H9 (cell line): ENCODE results near the gene DNM2. TPM values are rescaled to one million over a fixed set of nuclear protein-coding genes. Genes with fewer than 3 reads are reported as not detected.

Source experiments
- DNase-seq: peaks from one replicate; pipeline ENCODE4 v3.0.0-alpha.2; 2017
- H2AFZ ChIP-seq: one replicate; pipeline ENCODE4 v1.6.1; 2013; ENCODE audit warnings: mild to moderate bottlenecking, low read length, control low read depth, moderate library complexity
- H2AK5ac ChIP-seq: 2 replicates; pipeline ENCODE4 v1.6.1; 2013; ENCODE audit warnings: low read length, control low read depth, mixed read lengths; ENCODE audit not compliant: insufficient read length
- H2BK120ac ChIP-seq: one replicate; pipeline ENCODE4 v1.6.1; 2013; ENCODE audit warnings: low read depth, mild to moderate bottlenecking, low read length, control low read depth, inconsistent platforms; ENCODE audit not compliant: poor library complexity, severe bottlenecking
- H2BK12ac ChIP-seq: 2 replicates; pipeline ENCODE4 v1.6.1; 2013; ENCODE audit warnings: low read length, control low read depth, mixed read lengths, low read depth; ENCODE audit not compliant: insufficient read length
- H2BK15ac ChIP-seq: 2 replicates; pipeline ENCODE4 v1.6.1; 2013; ENCODE audit warnings: low read depth, low read length, control low read depth
- H2BK20ac ChIP-seq: one replicate; pipeline ENCODE4 v1.6.1; 2013; ENCODE audit warnings: low read depth, mild to moderate bottlenecking, low read length, control low read depth, inconsistent platforms; ENCODE audit not compliant: poor library complexity, severe bottlenecking
- H2BK5ac ChIP-seq: 2 replicates; pipeline ENCODE4 v1.6.1; 2013; ENCODE audit warnings: low read length, control low read depth, mixed read lengths; ENCODE audit not compliant: insufficient read length
- H3K14ac ChIP-seq: 2 replicates; pipeline ENCODE4 v1.6.1; 2013; ENCODE audit warnings: low read length, control low read depth; ENCODE audit not compliant: insufficient read depth
- H3K18ac ChIP-seq: 2 replicates; pipeline ENCODE4 v1.6.1; 2013; ENCODE audit warnings: low read depth, mild to moderate bottlenecking, mixed read lengths, low read length, control low read depth; ENCODE audit not compliant: insufficient read length
- H3K23ac ChIP-seq: 2 replicates; pipeline ENCODE4 v1.6.1; 2013; ENCODE audit warnings: low read length, control low read depth, mixed read lengths, low read depth; ENCODE audit not compliant: insufficient read length
- H3K23me2 ChIP-seq: 2 replicates; pipeline ENCODE4 v1.6.1; 2013; ENCODE audit warnings: low read depth, mild to moderate bottlenecking, mixed read lengths, low read length, control low read depth; ENCODE audit not compliant: insufficient read length, poor library complexity, severe bottlenecking
- H3K27ac ChIP-seq: 2 replicates; pipeline ENCODE4 v1.5.1; 2013; ENCODE audit warnings: low read length, control low read depth, mixed read lengths, low read depth; ENCODE audit not compliant: insufficient read length
- H3K27me3 ChIP-seq: 2 replicates; pipeline ENCODE4 v1.6.1; 2013; ENCODE audit warnings: low read length, control low read depth, inconsistent platforms; ENCODE audit not compliant: insufficient read depth
- H3K4ac ChIP-seq: 2 replicates; pipeline ENCODE4 v1.6.1; 2013; ENCODE audit warnings: low read depth, mild to moderate bottlenecking, control low read depth, inconsistent platforms, low read length, moderate library complexity
- H3K4me1 ChIP-seq: 2 replicates; pipeline ENCODE4 v1.6.1; 2013; ENCODE audit warnings: low read length, control low read depth, inconsistent platforms; ENCODE audit not compliant: insufficient read depth
- H3K4me2 ChIP-seq: 2 replicates; pipeline ENCODE4 v1.6.1; 2013; ENCODE audit warnings: low read length, control low read depth, mixed read lengths; ENCODE audit not compliant: insufficient read length, insufficient read depth
- H3K56ac ChIP-seq: 2 replicates; pipeline ENCODE4 v1.6.1; 2013; ENCODE audit warnings: low read depth, mild to moderate bottlenecking, mixed read lengths, low read length, control low read depth; ENCODE audit not compliant: insufficient read length
- H3K79me1 ChIP-seq: 2 replicates; pipeline ENCODE4 v1.6.1; 2013; ENCODE audit warnings: low read depth, mild to moderate bottlenecking, moderate library complexity, low read length, control low read depth, inconsistent platforms; ENCODE audit not compliant: insufficient read depth, poor library complexity, severe bottlenecking
- H3K79me2 ChIP-seq: 2 replicates; pipeline ENCODE4 v1.6.1; 2013; ENCODE audit warnings: low read length, control low read depth, inconsistent platforms; ENCODE audit not compliant: insufficient read depth
- H3K9ac ChIP-seq: 2 replicates; pipeline ENCODE4 v1.6.1; 2013; ENCODE audit warnings: low read length, control low read depth, mixed read lengths; ENCODE audit not compliant: insufficient read length; ENCODE audit errors: extremely low read depth
- H3K9me3 ChIP-seq: one replicate; pipeline ENCODE4 v1.6.1; 2013; ENCODE audit warnings: low read depth, low read length, inconsistent platforms; ENCODE audit not compliant: control insufficient read depth
- H3T11ph ChIP-seq: one replicate; pipeline ENCODE4 v1.6.1; 2013; ENCODE audit warnings: mild to moderate bottlenecking, low read length, control low read depth, inconsistent platforms
- H4K20me1 ChIP-seq: one replicate; pipeline ENCODE4 v1.6.1; 2013; ENCODE audit not compliant: control insufficient read depth, insufficient read length, insufficient read depth
- H4K5ac ChIP-seq: 2 replicates; pipeline ENCODE4 v1.6.1; 2013; ENCODE audit warnings: low read depth, mild to moderate bottlenecking, mixed read lengths, low read length, control low read depth; ENCODE audit not compliant: insufficient read length
- H4K8ac ChIP-seq: replicated peaks from 2 replicates; pipeline ENCODE4 v1.6.1; 2013; ENCODE audit warnings: low read length, control low read depth, mixed read lengths, low read depth; ENCODE audit not compliant: insufficient read length
- H4K91ac ChIP-seq: 2 replicates; pipeline ENCODE4 v1.6.1; 2013; ENCODE audit warnings: low read depth, mild to moderate bottlenecking, moderate library complexity, mixed read lengths, low read length, control low read depth; ENCODE audit not compliant: insufficient read length
- H3K27ac Mint-ChIP-seq, 3 experiments: 2 replicates in 2 of 3; 3 replicates in 1 of 3; pipeline ENCODE4 v1.8.0; 2020 to 2021; ENCODE audit warnings: mixed read lengths in 3 of 3, mild to moderate bottlenecking in 1 of 3, moderate library complexity in 1 of 3
- H3K27me3 Mint-ChIP-seq: 2 replicates; pipeline ENCODE4 v1.8.0; 2021; ENCODE audit warnings: low read depth, mild to moderate bottlenecking, moderate library complexity, mixed read lengths
- H3K36me3 Mint-ChIP-seq, 3 experiments: 2 replicates in 2 of 3; 3 replicates in 1 of 3; pipeline ENCODE4 v1.8.0; 2020 to 2021; ENCODE audit warnings: low read depth in 3 of 3, mixed read lengths in 3 of 3; ENCODE audit not compliant: insufficient read depth in 1 of 3
- H3K4me1 Mint-ChIP-seq, 2 experiments: 2 replicates each; pipeline ENCODE4 v1.8.0; 2020; ENCODE audit warnings: mixed read lengths in 2 of 2
- H3K4me3 Mint-ChIP-seq, 2 experiments: 2 replicates in 1 of 2; 3 replicates in 1 of 2; pipeline ENCODE4 v1.8.0; 2020 to 2021; ENCODE audit warnings: mild to moderate bottlenecking in 2 of 2, mixed read lengths in 2 of 2, moderate library complexity in 1 of 2
- H3K9me3 Mint-ChIP-seq, 2 experiments: 2 replicates in 1 of 2; 3 replicates in 1 of 2; pipeline ENCODE4 v1.8.0; 2020; ENCODE audit warnings: mild to moderate bottlenecking in 2 of 2, mixed read lengths in 2 of 2, moderate library complexity in 1 of 2
- WGBS: extraction: QIAGEN DNeasy Blood & Tissue Kit; methylation state at CpG from one replicate; pipeline ENCODE4 v1.1.7; 2013; ENCODE audit warnings: missing lambda C conversion rate, low lambda C conversion rate, mixed read lengths; ENCODE audit not compliant: insufficient read length; ENCODE audit errors: extremely low coverage; 5-methylcytosine and 5-hydroxymethylcytosine counted together
- total RNA-seq: library from RNA; stranded (reverse); gene quantifications from 2 replicates; pipeline ENCODE4 v1.2.1, GENCODE V29; 2021
- TF ChIP-seq, protein P1 (sequence below): fragments of 200-600 bp; sonication (generic); conservative IDR thresholded peaks from 3 replicates; pipeline ENCODE4 v1.8.0; 2021; ENCODE audit warnings: antibody characterized with exemption, mild to moderate bottlenecking

The DNM2 gene
- total RNA-seq, 1 experiment from 2014 or later, result 152 TPM

DNA sequence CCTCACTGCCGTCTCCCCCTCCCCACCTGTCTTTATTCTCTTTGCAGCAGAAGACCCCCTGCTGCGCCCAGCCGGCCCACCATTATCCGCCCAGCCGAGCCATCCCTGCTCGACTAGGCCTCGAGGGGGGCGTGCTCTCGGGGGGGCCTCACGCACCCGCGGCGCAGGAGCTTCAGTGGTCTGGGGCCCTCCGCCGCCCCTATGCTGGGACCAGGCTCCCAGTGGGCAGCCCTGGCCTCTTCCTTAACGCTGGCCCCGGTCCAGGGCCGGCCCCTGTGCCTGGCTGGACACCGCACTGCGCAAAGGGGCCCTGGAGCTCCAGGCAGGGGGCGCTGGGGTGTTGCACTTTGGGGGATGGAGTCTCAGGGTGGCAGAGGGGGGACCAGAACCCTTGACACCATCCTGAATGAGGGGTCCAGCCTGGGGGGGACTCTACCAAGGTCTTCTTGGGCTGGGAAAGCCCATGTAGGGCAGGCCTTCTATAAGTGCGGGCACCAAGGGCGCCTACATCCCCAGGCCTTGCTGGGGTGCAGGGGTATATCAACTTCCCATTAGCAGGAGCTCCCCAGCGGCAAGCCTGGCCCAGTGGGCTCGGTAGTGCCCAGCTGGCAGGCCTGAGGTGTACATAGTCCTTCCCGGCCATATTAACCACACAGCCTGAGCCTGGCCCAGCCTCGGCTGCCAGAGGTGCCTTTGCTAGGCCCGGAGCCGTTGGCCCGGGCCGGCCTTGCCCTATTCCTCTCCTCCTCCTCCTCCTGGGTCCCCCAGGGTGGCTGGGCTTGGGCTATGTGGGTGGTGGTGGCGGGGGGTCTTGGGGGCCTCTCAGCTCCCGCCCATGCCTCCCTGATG, 113.3 kb downstream of the DNM2 start:
- H3K4ac ChIP-seq, result no peak overlapping the region
- no peak overlapping the region for H3K4me2 ChIP-seq
- H4K5ac ChIP-seq, result no peak overlapping the region
- DNase-seq, result no peak
- Mint-ChIP-seq H3K9me3 (peaks cover 0 to under 1% of the 10 kb centered on the region in 2 experiments; a peak in 2 of 5 replicates), H3K27me3 (peaks cover under 1% of the 10 kb centered on the region), H3K36me3 (peaks cover 6 to 28% (median 24%) of the 10 kb centered on the region in 3 experiments; a peak in 5 of 7 replicates), H3K4me1 (0 out of 4 replicates have a peak, but pooled peaks cover 0 to under 1% of the 10 kb centered on the region in 2 experiments), H3K4me3 (no peak overlapping the region), H3K27ac (no peak overlapping the region)
- H2AFZ ChIP-seq, result no peak overlapping the region
- no peak overlapping the region for H2AK5ac ChIP-seq
- H4K20me1 ChIP-seq, result no peaks in the 10 kb centered on the region
- H3K18ac ChIP-seq, result no peak overlapping the region
- no peaks in the 10 kb centered on the region for H3K79me1 ChIP-seq
- H4K8ac ChIP-seq, result no peak overlapping the region
- TF ChIP-seq, protein P1, sequence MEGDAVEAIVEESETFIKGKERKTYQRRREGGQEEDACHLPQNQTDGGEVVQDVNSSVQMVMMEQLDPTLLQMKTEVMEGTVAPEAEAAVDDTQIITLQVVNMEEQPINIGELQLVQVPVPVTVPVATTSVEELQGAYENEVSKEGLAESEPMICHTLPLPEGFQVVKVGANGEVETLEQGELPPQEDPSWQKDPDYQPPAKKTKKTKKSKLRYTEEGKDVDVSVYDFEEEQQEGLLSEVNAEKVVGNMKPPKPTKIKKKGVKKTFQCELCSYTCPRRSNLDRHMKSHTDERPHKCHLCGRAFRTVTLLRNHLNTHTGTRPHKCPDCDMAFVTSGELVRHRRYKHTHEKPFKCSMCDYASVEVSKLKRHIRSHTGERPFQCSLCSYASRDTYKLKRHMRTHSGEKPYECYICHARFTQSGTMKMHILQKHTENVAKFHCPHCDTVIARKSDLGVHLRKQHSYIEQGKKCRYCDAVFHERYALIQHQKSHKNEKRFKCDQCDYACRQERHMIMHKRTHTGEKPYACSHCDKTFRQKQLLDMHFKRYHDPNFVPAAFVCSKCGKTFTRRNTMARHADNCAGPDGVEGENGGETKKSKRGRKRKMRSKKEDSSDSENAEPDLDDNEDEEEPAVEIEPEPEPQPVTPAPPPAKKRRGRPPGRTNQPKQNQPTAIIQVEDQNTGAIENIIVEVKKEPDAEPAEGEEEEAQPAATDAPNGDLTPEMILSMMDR, result no peak
- no peak overlapping the region for H3K56ac ChIP-seq
- WGBS, result no CpG with 5 or more reads among the region's 33 CpGs
- H3K9ac ChIP-seq, result no peak overlapping the region
- no peaks in the 10 kb centered on the region for H3K79me2 ChIP-seq
- no peaks in the 10 kb centered on the region for H3K4me1 ChIP-seq
- H2BK120ac ChIP-seq, result no peak overlapping the region
- H3K14ac ChIP-seq, result no peak overlapping the region
- H4K91ac ChIP-seq, result no peak overlapping the region
- no peak overlapping the region for H3T11ph ChIP-seq
- no peak overlapping the region for H2BK20ac ChIP-seq
- H3K23ac ChIP-seq, result no peak overlapping the region
- no peak overlapping the region for H2BK15ac ChIP-seq
- H3K27me3 ChIP-seq, result no peaks in the 10 kb centered on the region
- no peaks in the 10 kb centered on the region for H3K9me3 ChIP-seq
- H2BK5ac ChIP-seq, result no peak overlapping the region
- H3K27ac ChIP-seq, result no peak overlapping the region
- H2BK12ac ChIP-seq, result no peak overlapping the region
- H3K23me2 ChIP-seq, result no peaks in the 10 kb centered on the region
